Esophagus muscularis mucosa (tissue), 4 donors: ENCODE data around the gene DRP2.

Experiments
- CTCF ChIP-seq, 3 experiments: fragments of 200-600 bp in 2 of 3; fragments of 450-650 bp in 1 of 3; sonication (generic) in 2 of 3; IDR thresholded peaks; one replicate each; pipeline ENCODE4 v1.5.1; 2017 to 2019; ENCODE audit warnings: antibody characterized with exemption in 3 of 3, mild to moderate bottlenecking in 2 of 3, moderate library complexity in 1 of 3
- EP300 ChIP-seq: sonication (generic); formaldehyde crosslinking; IDR thresholded peaks from one replicate; pipeline ENCODE4 v1.6.1; 2017; ENCODE audit warnings: antibody characterized with exemption
- POLR2A ChIP-seq: fragments of 450-650 bp; IDR thresholded peaks from one replicate; pipeline ENCODE4 v1.6.1; 2017; ENCODE audit warnings: antibody characterized with exemption, moderate library complexity, mild to moderate bottlenecking, low read depth
- POLR2AphosphoS5 ChIP-seq, 2 donors: sonication (generic); formaldehyde crosslinking; IDR thresholded peaks; one replicate each; pipeline ENCODE4 v1.6.1; 2017; ENCODE audit warnings: antibody characterized with exemption in 2 of 2

- no peak for TF ChIP-seq POLR2AphosphoS5 (IDR thresholded peaks at IDR 0.05)
- TF ChIP-seq CTCF (IDR thresholded peaks at IDR 0.05), result no peak
- TF ChIP-seq POLR2A, result no peak
- no peak for TF ChIP-seq EP300
These were observed 38.1 kb downstream of the DRP2 start for GRCh38 chrX:101257448-101258258.
